ENCODE measurements around the gene WDFY2. TPM values are rescaled to one million over a fixed set of nuclear protein-coding genes. Genes with fewer than 3 reads are reported as not detected.

The WDFY2 gene
- total and polyA plus RNA-seq, 10 of the 15 experiments (the other 5 are each of a cell fraction or from before 2014, with no cell fraction given): 2.1 to 13.0 (median 8.1) TPM

GRCh38 chr13:51761643-51762350 is 177.5 kb downstream of the WDFY2 start:
- Histone ChIP-seq H3K27me3 (replicated peaks in 1 of 2; ENCODE audit: control insufficient read depth in 2 of 2, insufficient read depth in 2 of 2, low read length in 1 of 2) (no peaks in the 10 kb centered on the region), H3K27ac (ENCODE audit: control insufficient read depth, insufficient read depth) (no peak overlapping the region), H3K4me2 (ENCODE audit: control insufficient read depth, insufficient read depth) (no peak overlapping the region), H3K9ac (ENCODE audit: control insufficient read depth, insufficient read depth, low read length) (no peak overlapping the region), H4K20me1 (ENCODE audit: control insufficient read depth, insufficient read depth) (no peaks in the 10 kb centered on the region), H3K4me3 (no peak overlapping the region), H2AFZ (ENCODE audit: control insufficient read depth, low read depth, low read length) (no peak overlapping the region), H3K79me2 (ENCODE audit: control insufficient read depth, insufficient read depth, low read length) (no peaks in the 10 kb centered on the region), H3K36me3 (ENCODE audit: control insufficient read depth in 2 of 2, insufficient read depth in 2 of 2, low read length in 1 of 2) (0 out of 4 replicates have a peak, but pooled peaks cover 2% of the 10 kb centered on the region in 2 experiments), H3K4me1 (ENCODE audit: control insufficient read depth, insufficient read depth, low read length) (peaks cover 21% of the 10 kb centered on the region), H3K9me3 (replicated peaks; ENCODE audit: control insufficient read depth, insufficient read depth, low read length) (no peaks in the 10 kb centered on the region)
- ATAC-seq (no peak), DNase-seq (ENCODE audit: low read depth, low spot score) (no peak), FAIRE-seq (no peak)
- TF ChIP-seq SP1 (IDR thresholded peaks at IDR 0.05; ENCODE audit: low read depth, low read length) (no peak), PAX8 (IDR thresholded peaks at IDR 0.05) (no peak), EED (IDR thresholded peaks at IDR 0.05; ENCODE audit: low read depth) (no peak), HCFC1 (IDR thresholded peaks at IDR 0.05; ENCODE audit: low read length) (no peak), TCF12 (IDR thresholded peaks at IDR 0.05; ENCODE audit: low read depth, low read length) (no peak), USF1 (IDR thresholded peaks at IDR 0.05; ENCODE audit: borderline replicate concordance, extremely low read length, insufficient read depth, low read depth, low read length) (no peak), MYC (IDR thresholded peaks at IDR 0.05; ENCODE audit: insufficient read depth, insufficient read length, insufficient replicate concordance, low read length, severe bottlenecking) (no peak), MEF2B (IDR thresholded peaks at IDR 0.05; ENCODE audit: partially characterized antibody, poor library complexity, severe bottlenecking) (no peak), RB1 (IDR thresholded peaks at IDR 0.05; ENCODE audit: borderline replicate concordance) (no peak), CBX3 (IDR thresholded peaks at IDR 0.05; ENCODE audit: borderline replicate concordance, low read depth) (no peak)
- ChIA-PET RAD21 (ENCODE audit: unreplicated experiment) (interaction anchor here (1.2 to 3.4 kb wide), 2 partner anchors 36 to 176 kb away, joined by 6 to 29 read pairs; no protein-coding TSS in a partner anchor), POLR2A (no interaction called here), SMC1A (ENCODE audit: uncharacterized antibody, unreplicated experiment) (interaction anchor here (1.1 to 4.4 kb wide), 4 partner anchors 37 to 307 kb away, joined by 3 to 24 read pairs (median 4); no protein-coding TSS in a partner anchor), CTCF (interaction anchor here (0.9 to 1.8 kb wide), 6 partner anchors 36 to 316 kb away, joined by 3 to 8 read pairs (median 3); no protein-coding TSS in a partner anchor)
- BruUV-seq (replicated peaks): no TSS peak
- 94% methylated on average over 16 of the region's 16 CpGs for WGBS (ENCODE audit: insufficient coverage, insufficient replicate concordance, low lambda C conversion rate, missing lambda C conversion rate)
- in situ Hi-C loops (cut with MboI): no loop called here
- intact Hi-C loops (cut with micrococcal nuclease; ENCODE audit: unreplicated experiment): no loop called here

Measured in GM12878 (cell line).